Thyroid gland (tissue), 4 donors: ENCODE results near the gene EXOC6. TPM values are rescaled to one million over a fixed set of nuclear protein-coding genes. Genes with fewer than 3 reads are reported as not detected.
A peak's percentile ranks its signal among the peaks of the same experiment; 100 is the strongest.

Experiments
- DNase-seq, 2 donors: peaks; one replicate each; pipeline ENCODE4 v3.0.0-alpha.2; 2019
- H3K27ac ChIP-seq, 3 donors: fragments of 200-600 bp; sonication (generic); 1 replicate in 2 of 3; 2 replicates in 1 of 3; pipeline ENCODE4 v1.5.1; 2016 to 2019; ENCODE audit warnings: mild to moderate bottlenecking in 1 of 3, moderate library complexity in 1 of 3
- H3K27me3 ChIP-seq: fragments of 200-600 bp; sonication (generic); one replicate; pipeline ENCODE4 v1.5.1; 2019
- H3K36me3 ChIP-seq, 2 donors: fragments of 200-600 bp; sonication (generic); one replicate each; pipeline ENCODE4 v1.5.1; 2016 to 2019
- H3K4me1 ChIP-seq, 2 donors: fragments of 200-600 bp; sonication (generic); one replicate each; pipeline ENCODE4 v1.5.1; 2017 to 2019
- H3K4me3 ChIP-seq, 3 donors: fragments of 200-600 bp; sonication (generic); replicated peaks in 1 of 3; 1 replicate in 2 of 3; 2 replicates in 1 of 3; pipeline ENCODE4 v1.5.1; 2016; ENCODE audit warnings: mild to moderate bottlenecking in 1 of 3
- H3K9me3 ChIP-seq: fragments of 200-600 bp; sonication (generic); one replicate; pipeline ENCODE4 v1.5.1; 2017
- CTCF ChIP-seq, 6 experiments: fragments of 200-600 bp in 3 of 6; fragments of 450-650 bp in 3 of 6; sonication (generic) in 3 of 6; IDR thresholded peaks; one replicate each; pipeline ENCODE4 v1.5.1; 2016 to 2019; ENCODE audit warnings: antibody characterized with exemption in 6 of 6, mild to moderate bottlenecking in 2 of 6, inconsistent platforms in 1 of 6, moderate library complexity in 1 of 6
- POLR2A ChIP-seq, 2 donors: fragments of 450-650 bp; IDR thresholded peaks; one replicate each; pipeline ENCODE4 v1.6.1; 2017; ENCODE audit warnings: antibody characterized with exemption in 2 of 2, mild to moderate bottlenecking in 2 of 2, moderate library complexity in 1 of 2
- WGBS, 2 donors: methylation state at CpG; one replicate each; pipeline ENCODE4 v1.1.5; 2017; 5-methylcytosine and 5-hydroxymethylcytosine counted together
- intact Hi-C: fragments of 100-400 bp; cut with DNase I; formaldehyde crosslinking; loops from one replicate; pipeline ENCODE4 v1.15.1; 2023
- total RNA-seq, 4 donors: library from RNA; depleted of rRNA; stranded (reverse); fragments of >200 nt; gene quantifications; one replicate each; pipeline ENCODE4 v1.2.3, GENCODE V29; 2016

The EXOC6 gene
- total RNA-seq, 4 donors from 2014 or later: 51.6 to 74.0 (median 61.1) TPM

- no peak for TF ChIP-seq POLR2A (IDR thresholded peaks at IDR 0.05)
- TF ChIP-seq CTCF (IDR thresholded peaks at IDR 0.05): no peak
- H3K9me3 ChIP-seq: no peaks in the 10 kb centered on the region
- no peaks in the 10 kb centered on the region for H3K36me3 ChIP-seq
- 49 to 51% methylated on average over 10 of the region's 10 CpGs for WGBS, 2 donors
- peaks cover 5 to 6% of the 10 kb centered on the region in 2 donors for H3K4me1 ChIP-seq
- no peak overlapping the region for H3K4me3 ChIP-seq
- intact Hi-C loops: loop anchor here (5.0 kb wide), 1 partner anchor 43 kb away; no protein-coding TSS in a partner anchor
- H3K27ac ChIP-seq: peak overlapping the region in 1 of 3 donors; percentile 30
- peak; percentile 29 to 52 for DNase-seq
- H3K27me3 ChIP-seq: no peaks in the 10 kb centered on the region
These were observed 8.9 kb upstream of the EXOC6 start for GRCh38 chr10:92839191-92840085.

- no peaks in the 10 kb centered on the region for H3K36me3 ChIP-seq
- no peak overlapping the region for H3K4me3 ChIP-seq
- intact Hi-C loops: loop anchor here (5.0 kb wide), 1 partner anchor 38 kb away; no protein-coding TSS in a partner anchor
- no peaks in the 10 kb centered on the region for H3K27me3 ChIP-seq
- no peak for DNase-seq
- no peaks in the 10 kb centered on the region for H3K9me3 ChIP-seq
- TF ChIP-seq POLR2A (IDR thresholded peaks at IDR 0.05): no peak
- TF ChIP-seq CTCF (IDR thresholded peaks at IDR 0.05): no peak
- H3K4me1 ChIP-seq: peaks cover 4 to 11% of the 10 kb centered on the region in 2 donors
- WGBS, 2 donors: 78 to 83% methylated on average over 3 of the region's 3 CpGs
- peak overlapping the region in 1 of 3 donors; percentile 31 for H3K27ac ChIP-seq
These were observed 3.6 kb upstream of the EXOC6 start for GRCh38 chr10:92844746-92845145.

GRCh38 chr10:92845921-92846320 lies 2.4 kb upstream of the EXOC6 start:
- Histone ChIP-seq H3K27ac (no peak overlapping the region), H3K4me1 (peaks cover 10 to 17% of the 10 kb centered on the region in 2 donors), H3K4me3 (no peak overlapping the region), H3K36me3 (no peaks in the 10 kb centered on the region), H3K9me3 (no peaks in the 10 kb centered on the region), H3K27me3 (no peaks in the 10 kb centered on the region)
- 92 to 97% methylated on average over 4 of the region's 4 CpGs for WGBS, 2 donors
- DNase-seq: no peak
- intact Hi-C loops: no loop called here
- TF ChIP-seq POLR2A (IDR thresholded peaks at IDR 0.05): no peak
- TF ChIP-seq CTCF (IDR thresholded peaks at IDR 0.05): no peak

GRCh38 chr10:92846344-92846743 lies 2.0 kb upstream of the EXOC6 start:
- 74 to 92% methylated on average over 3 of the region's 3 CpGs for whole genome bisulfite sequencing, 2 donors
- Histone ChIP-seq H3K4me3 (no peak overlapping the region), H3K4me1 (peaks cover 10 to 17% of the 10 kb centered on the region in 2 donors), H3K36me3 (no peaks in the 10 kb centered on the region), H3K27me3 (no peaks in the 10 kb centered on the region), H3K27ac (no peak overlapping the region), H3K9me3 (no peaks in the 10 kb centered on the region)
- DNase-seq: no peak
- intact Hi-C loops: no loop called here
- TF ChIP-seq POLR2A (IDR thresholded peaks at IDR 0.05) (no peak), CTCF (IDR thresholded peaks at IDR 0.05) (no peak)

GRCh38 chr10:92846854-92847201 lies 1.5 kb upstream of the EXOC6 start:
- no peak for DNase-seq
- TF ChIP-seq CTCF (IDR thresholded peaks at IDR 0.05): no peak
- no peak for TF ChIP-seq POLR2A (IDR thresholded peaks at IDR 0.05)
- no peaks in the 10 kb centered on the region for H3K27me3 ChIP-seq
- H3K9me3 ChIP-seq: no peaks in the 10 kb centered on the region
- intact Hi-C loops: no loop called here
- WGBS, 2 donors: 100% methylated on average over 2 of the region's 2 CpGs
- no peak overlapping the region for H3K4me3 ChIP-seq
- H3K36me3 ChIP-seq: no peaks in the 10 kb centered on the region
- H3K4me1 ChIP-seq: peaks cover 10 to 17% of the 10 kb centered on the region in 2 donors
- H3K27ac ChIP-seq: no peak overlapping the region
